Astrocyte (in vitro differentiated cells and primary cell): ENCODE results near the gene IDH3B. TPM values are rescaled to one million over a fixed set of nuclear protein-coding genes. Genes with fewer than 3 reads are reported as not detected.

ENCODE experiments used
- DNase-seq: peaks from one replicate; pipeline ENCODE4 v3.0.0-alpha.2; 2010; ENCODE audit warnings: low read depth
- FAIRE-seq: peaks from 2 replicates; lab custom pipeline; 2011; peaks lifted over from hg19 to GRCh38; lab: Jason Lieb, UNC
- H2AFZ ChIP-seq: 2 replicates; pipeline ENCODE4 v1.6.0; 2012; ENCODE audit warnings: low read depth, low read length, inconsistent platforms
- H3K27ac ChIP-seq: 2 replicates; pipeline ENCODE4 v1.5.1; 2011; ENCODE audit warnings: low read depth, low read length, inconsistent platforms
- H3K27me3 ChIP-seq: 2 replicates; pipeline ENCODE4 v1.6.0; 2011; ENCODE audit warnings: low read length, inconsistent platforms; ENCODE audit not compliant: insufficient read depth
- H3K36me3 ChIP-seq: 2 replicates; pipeline ENCODE4 v1.5.1; 2011; ENCODE audit warnings: low read length, inconsistent platforms; ENCODE audit not compliant: insufficient read depth
- H3K4me1 ChIP-seq: 2 replicates; pipeline ENCODE4 v1.5.1; 2011; ENCODE audit warnings: low read length, inconsistent platforms; ENCODE audit not compliant: insufficient read depth
- H3K4me2 ChIP-seq: 2 replicates; pipeline ENCODE4 v1.6.0; 2012; ENCODE audit warnings: low read length, inconsistent platforms
- H3K4me3 ChIP-seq: 2 replicates; pipeline ENCODE4 v1.5.1; 2011; ENCODE audit warnings: low read depth, mild to moderate bottlenecking, low read length, inconsistent platforms; ENCODE audit not compliant: insufficient read depth
- H3K79me2 ChIP-seq: 2 replicates; pipeline ENCODE4 v1.6.0; 2012; ENCODE audit warnings: mild to moderate bottlenecking, low read length, inconsistent platforms; ENCODE audit not compliant: insufficient read depth
- H3K9ac ChIP-seq: 2 replicates; pipeline ENCODE4 v1.6.0; 2012; ENCODE audit warnings: mild to moderate bottlenecking, low read length, inconsistent platforms
- H3K9me3 ChIP-seq: 2 replicates; pipeline ENCODE4 v1.5.1; 2012; ENCODE audit warnings: low read depth, mild to moderate bottlenecking, low read length, inconsistent platforms; ENCODE audit not compliant: insufficient read depth
- H4K20me1 ChIP-seq: 2 replicates; pipeline ENCODE4 v1.6.0; 2012; ENCODE audit warnings: low read length, inconsistent platforms; ENCODE audit not compliant: insufficient read depth
- H3K27ac Mint-ChIP-seq: one replicate; pipeline ENCODE4 v1.8.0; 2021; ENCODE audit warnings: mild to moderate bottlenecking, mixed read lengths; ENCODE audit not compliant: unreplicated experiment
- H3K27me3 Mint-ChIP-seq: one replicate; pipeline ENCODE4 v1.8.0; 2021; ENCODE audit warnings: low read depth, mixed read lengths; ENCODE audit not compliant: unreplicated experiment
- H3K36me3 Mint-ChIP-seq: one replicate; pipeline ENCODE4 v1.8.0; 2021; ENCODE audit warnings: low read depth, mixed read lengths; ENCODE audit not compliant: unreplicated experiment
- H3K4me1 Mint-ChIP-seq: one replicate; pipeline ENCODE4 v1.8.0; 2021; ENCODE audit warnings: low read depth, mixed read lengths; ENCODE audit not compliant: unreplicated experiment
- H3K4me3 Mint-ChIP-seq: one replicate; pipeline ENCODE4 v1.8.0; 2021; ENCODE audit warnings: mild to moderate bottlenecking, moderate library complexity, mixed read lengths; ENCODE audit not compliant: unreplicated experiment
- H3K9me3 Mint-ChIP-seq: one replicate; pipeline ENCODE4 v1.8.0; 2021; ENCODE audit warnings: mild to moderate bottlenecking, mixed read lengths; ENCODE audit not compliant: unreplicated experiment
- CTCF ChIP-seq: IDR thresholded peaks from 2 replicates; pipeline ENCODE4 v1.5.1; 2011; ENCODE audit warnings: low read depth, mild to moderate bottlenecking, inconsistent platforms, low read length, moderate library complexity; ENCODE audit not compliant: insufficient read depth
- EZH2 ChIP-seq: IDR thresholded peaks from 2 replicates; pipeline ENCODE4 v1.6.1; 2012; ENCODE audit warnings: mild to moderate bottlenecking, low read length, inconsistent platforms; ENCODE audit not compliant: insufficient read depth
- total RNA-seq: library from RNA; stranded (reverse); gene quantifications from 2 replicates; pipeline ENCODE4 v1.2.1, GENCODE V29; 2021

The IDH3B gene
- total RNA-seq, 1 donor from 2014 or later: 74.8 TPM

DNA sequence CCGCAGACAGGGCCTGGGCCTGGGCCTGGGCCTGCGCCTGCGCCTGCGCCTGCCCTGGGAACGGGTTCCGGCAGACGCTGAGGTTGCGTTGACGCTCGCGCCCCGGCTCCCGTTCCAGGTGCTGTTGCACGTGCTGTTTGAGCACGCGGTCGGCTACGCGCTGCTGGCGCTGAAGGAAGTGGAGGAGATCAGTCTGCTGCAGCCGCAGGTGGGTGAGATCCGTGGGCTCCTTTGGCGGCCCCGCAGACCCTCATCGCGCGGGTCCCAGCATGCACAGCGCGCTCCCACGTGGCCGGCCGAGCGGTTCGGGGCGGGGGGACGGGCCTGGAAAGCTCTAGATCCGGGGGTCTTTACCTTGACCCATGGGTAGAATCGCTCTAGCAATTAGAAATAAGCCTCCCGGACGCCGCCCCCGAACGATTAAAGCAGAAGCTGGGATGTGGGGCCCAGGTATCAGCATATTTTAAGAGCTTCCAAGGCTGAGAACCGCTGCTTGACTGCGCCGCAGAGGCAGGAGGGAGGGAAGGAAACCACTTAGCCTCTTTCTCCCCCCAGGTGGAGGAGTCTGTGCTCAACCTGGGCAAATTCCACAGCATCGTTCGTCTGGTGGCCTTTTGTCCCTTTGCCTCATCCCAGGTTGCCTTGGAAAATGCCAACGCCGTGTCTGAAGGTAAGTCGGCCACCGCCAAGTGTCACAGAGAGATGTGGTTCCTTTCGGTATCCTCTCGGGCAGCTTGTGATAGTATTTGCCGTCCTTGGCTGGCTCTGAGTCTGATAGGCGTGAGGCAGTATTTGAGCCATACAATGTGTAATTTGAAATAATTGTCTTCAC, 11.1 kb downstream of the IDH3B start:
- Histone ChIP-seq H3K4me1 (peaks cover 18% of the 10 kb centered on the region), H3K36me3 (peaks cover 41% of the 10 kb centered on the region), H3K9ac (peak overlapping the region; percentile 97), H3K79me2 (peaks cover 70% of the 10 kb centered on the region), H2AFZ (peak overlapping the region; percentile 89), H3K4me2 (peak overlapping the region; percentile 97), H3K4me3 (peak overlapping the region; percentile 100), H3K27me3 (no peaks in the 10 kb centered on the region), H3K27ac (peak overlapping the region; percentile 64), H3K9me3 (no peaks in the 10 kb centered on the region), H4K20me1 (peaks cover 54% of the 10 kb centered on the region)
- FAIRE-seq (no peak), DNase-seq (no peak)
- peaks cover 22% of the 10 kb centered on the region for H3K4me1 Mint-ChIP-seq
- no peaks in the 10 kb centered on the region for H3K9me3 Mint-ChIP-seq
- H3K36me3 Mint-ChIP-seq: peaks cover 37% of the 10 kb centered on the region
- no peaks in the 10 kb centered on the region for H3K27me3 Mint-ChIP-seq
- TF ChIP-seq EZH2 (no peak), CTCF (no peak)
- H3K27ac Mint-ChIP-seq: peak overlapping the region; percentile 72
- H3K4me3 Mint-ChIP-seq: peak overlapping the region; percentile 92

- Histone ChIP-seq H3K9ac (peak within 1 kb of the TSS; percentile 97), H3K9me3 (no peaks in the 10 kb centered on the region), H2AFZ (peak within 1 kb of the TSS; percentile 89), H3K27me3 (no peaks in the 10 kb centered on the region), H3K79me2 (peaks cover 67% of the 10 kb centered on the region), H3K4me1 (peaks cover 18% of the 10 kb centered on the region), H3K4me2 (peak within 1 kb of the TSS; percentile 97), H4K20me1 (peaks cover 45% of the 10 kb centered on the region), H3K36me3 (peaks cover 34% of the 10 kb centered on the region), H3K4me3 (peak within 1 kb of the TSS; percentile 100), H3K27ac (peak within 1 kb of the TSS; percentile 78)
- Mint-ChIP-seq H3K4me3 (peak within 1 kb of the TSS; percentile 92), H3K27ac (peak within 1 kb of the TSS; percentile 87), H3K9me3 (no peaks in the 10 kb centered on the region), H3K4me1 (peaks cover 17% of the 10 kb centered on the region), H3K27me3 (no peaks in the 10 kb centered on the region), H3K36me3 (peaks cover 28% of the 10 kb centered on the region)
- TF ChIP-seq EZH2 (no peak), CTCF (no peak)
- FAIRE-seq (no peak), DNase-seq (peak; percentile 75)
Measured at GRCh38 chr20:2651772-2652723, 12.0 kb downstream of the IDH3B start, which contains the start of gene NOP56. Gene NOP56 (plus strand): TSS chr20:2652632. CDS start chr20:2652661, 29 bp downstream.
